Hypothalamus (tissue), 51 donors: Measurements from ENCODE around the gene FREM3.
"Not testable (repeated sequence)": the region's sequence is repeated elsewhere in the genome, so short reads cannot be mapped to it uniquely, and the experiment has no call there.

Experiments
- DNase-seq, 51 donors: peaks; one replicate each; lab custom pipeline; 2025; lab: John Stamatoyannopoulos, UW

FREM3 gene

DNA sequence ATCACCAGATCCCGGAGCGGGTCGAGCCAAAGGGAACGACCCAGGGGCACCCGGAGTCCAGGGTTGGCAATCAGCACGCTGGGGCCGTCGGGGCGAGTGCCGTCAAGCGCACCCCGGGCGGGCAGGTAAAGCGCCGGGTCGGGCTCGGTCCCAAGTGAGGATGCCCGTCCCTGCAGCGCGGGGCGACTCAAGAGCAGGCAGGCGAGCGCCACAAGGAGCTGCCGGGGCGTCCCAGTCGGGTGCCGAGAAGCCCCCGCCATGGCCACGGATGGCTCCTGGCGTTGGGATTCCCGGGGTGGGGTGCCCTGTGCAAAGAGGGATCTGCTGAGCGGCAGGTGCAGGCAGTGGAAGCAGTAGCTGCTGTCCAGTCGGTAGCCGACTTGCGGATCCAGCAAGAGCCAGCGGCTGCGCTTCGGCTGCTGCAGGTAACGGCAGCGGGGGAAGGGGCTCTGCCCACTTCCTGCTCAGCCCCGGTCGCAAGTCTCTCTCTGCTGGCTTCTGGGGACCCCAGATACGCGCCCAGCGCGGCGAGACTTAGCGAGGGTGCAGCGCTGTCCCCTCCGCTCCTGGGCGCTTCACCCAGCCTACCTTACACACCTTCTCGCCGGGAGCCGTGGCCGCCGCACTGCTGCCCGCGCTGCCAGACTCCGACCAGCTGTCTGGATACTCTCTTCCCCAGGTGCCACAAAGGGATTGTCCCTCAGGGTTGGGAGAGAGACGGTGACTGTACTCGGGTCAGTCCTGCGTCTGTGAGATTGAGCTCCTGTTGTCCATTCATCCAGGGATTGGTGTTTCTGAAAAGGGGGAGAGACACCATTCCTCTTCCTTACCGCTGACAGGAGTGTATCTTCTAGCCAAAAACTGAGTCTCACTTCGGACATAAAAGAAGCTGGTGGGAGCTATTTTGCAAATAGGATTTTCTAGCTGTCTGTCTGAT is at the start of gene FREM3:
Gene FREM3, minus strand, starts transcription at position 260 of the 937 bp plus-strand sequence. Its CDS starts 0 bp downstream, at position 260.
- no peak for DNase-seq

DNA sequence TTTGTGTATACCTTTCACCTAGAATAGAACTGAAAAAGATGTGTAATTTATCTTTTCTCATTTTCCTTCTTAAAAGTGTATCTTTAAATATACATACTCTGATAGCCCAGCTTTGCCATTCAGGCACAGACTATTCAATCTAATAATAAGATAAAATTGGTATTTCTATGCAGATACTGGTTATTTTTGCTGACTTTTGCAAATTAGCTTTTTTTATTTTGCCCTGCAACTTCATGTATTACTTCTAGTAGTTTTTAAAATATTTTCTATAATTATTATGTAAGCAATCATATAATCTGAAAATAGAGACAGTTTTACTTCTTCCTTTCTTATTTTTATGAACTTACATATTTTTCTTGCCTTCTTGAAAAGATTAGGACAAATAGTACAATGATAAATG is 45.4 kb upstream of the FREM3 start:
- DNase-seq, result no peak

- no peak for DNase-seq
These were observed 43.1 kb upstream of the FREM3 start for GRCh38 chr4:143743591-143743990.

DNA sequence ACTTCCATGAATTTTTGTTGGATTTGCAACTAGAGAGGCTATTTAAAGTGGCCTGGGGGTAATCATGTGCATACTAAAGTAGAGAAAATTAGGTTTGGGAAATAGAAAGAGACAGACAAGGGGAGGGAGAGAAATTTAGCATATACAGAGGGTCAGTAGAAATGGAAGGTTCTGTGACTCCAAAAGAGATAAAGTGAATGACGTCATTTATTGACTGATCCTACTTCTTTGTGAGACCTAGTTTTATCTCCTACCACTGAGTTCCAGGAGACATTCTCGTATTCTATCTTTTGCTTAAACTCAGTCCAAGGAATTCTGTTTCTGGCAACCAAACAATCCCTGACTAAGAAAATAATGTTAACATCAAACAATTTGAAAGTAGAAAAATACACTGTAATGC is 42.4 kb upstream of the FREM3 start:
- no peak for DNase-seq

DNA sequence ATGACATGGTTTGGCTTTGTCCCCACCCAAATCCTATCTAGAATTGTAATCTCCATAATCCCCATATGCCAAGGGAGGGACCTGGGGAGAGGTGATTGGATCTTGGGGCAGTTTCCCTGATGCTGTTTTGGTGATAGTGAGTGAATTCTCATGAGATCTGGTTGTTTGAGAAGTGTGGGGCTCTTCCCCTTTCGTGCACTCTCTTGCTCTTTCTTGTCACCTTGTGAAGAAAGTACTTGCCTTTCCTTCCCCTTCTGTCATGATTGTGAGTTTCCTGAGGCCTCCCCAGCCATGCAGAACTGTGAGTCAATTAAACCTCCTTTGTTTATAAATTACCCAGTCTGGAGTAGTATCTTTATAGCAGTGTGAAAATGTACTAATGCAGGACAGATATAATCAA is 36.4 kb upstream of the FREM3 start:
- DNase-seq, result no peak

DNA sequence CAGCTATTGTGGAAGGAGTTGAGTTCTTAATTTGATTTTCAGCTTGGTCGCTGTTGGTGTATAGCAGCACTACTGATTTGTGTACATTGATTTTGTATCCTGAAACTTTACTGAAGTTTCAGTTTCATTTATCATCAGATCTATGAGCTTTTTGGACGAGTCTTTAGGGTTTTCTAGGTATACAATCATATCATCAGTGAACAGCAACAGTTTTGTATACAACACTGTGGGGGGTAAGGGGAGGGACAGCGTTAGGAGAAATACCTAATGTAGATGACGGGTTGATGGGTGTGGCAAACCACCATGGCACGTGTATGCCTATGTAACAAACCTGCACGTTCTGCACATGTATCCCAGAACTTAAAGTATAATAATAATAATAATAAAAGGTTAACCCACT is 35.6 kb upstream of the FREM3 start:
- DNase-seq, result not testable (repeated sequence)

- no peak for DNase-seq
These were observed 27.7 kb upstream of the FREM3 start for GRCh38 chr4:143728166-143728565.

GRCh38 chr4:143726714-143727113 is 26.2 kb upstream of the FREM3 start:
- DNase-seq, result no peak

DNA sequence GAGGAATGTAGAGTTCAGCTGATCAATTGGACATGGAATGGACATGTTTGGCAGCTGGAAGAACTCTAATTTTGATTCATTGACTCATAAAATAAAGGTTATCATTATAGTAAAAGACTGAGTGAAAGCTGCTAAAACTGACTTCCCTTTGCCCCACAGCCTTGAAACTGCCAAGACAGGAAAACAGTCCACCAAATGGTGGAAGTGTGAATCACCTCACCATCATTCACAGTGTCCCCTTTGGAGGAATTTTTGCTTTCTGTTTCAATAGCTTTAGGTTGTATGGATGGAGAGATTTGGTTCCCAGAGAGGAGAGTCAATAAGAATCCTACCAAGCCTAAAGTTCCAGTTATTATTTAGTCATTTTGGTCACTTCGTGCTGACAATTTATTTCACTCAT is 20.8 kb upstream of the FREM3 start:
- DNase-seq, result no peak

DNA sequence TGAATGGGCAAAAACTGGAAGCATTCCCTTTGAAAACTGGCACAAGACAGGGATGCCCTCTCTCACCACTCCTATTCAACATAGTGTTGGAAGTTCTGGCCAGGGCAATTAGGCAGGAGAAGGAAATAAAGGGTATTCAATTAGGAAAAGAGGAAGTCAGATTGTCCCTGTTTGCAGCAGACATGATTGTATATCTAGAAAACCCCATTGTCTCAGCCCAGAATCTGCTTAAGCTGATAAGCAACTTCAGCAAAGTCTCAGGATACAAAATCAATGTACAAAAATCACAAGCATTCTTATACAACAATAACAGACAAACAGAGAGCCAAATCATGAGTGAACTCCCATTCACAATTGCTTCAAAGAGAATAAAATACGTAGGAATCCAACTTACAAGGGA is 18.3 kb upstream of the FREM3 start:
- DNase-seq, result not testable (repeated sequence)

GRCh38 chr4:143713955-143714625 is 13.6 kb upstream of the FREM3 start:
- no peak for DNase-seq

DNA sequence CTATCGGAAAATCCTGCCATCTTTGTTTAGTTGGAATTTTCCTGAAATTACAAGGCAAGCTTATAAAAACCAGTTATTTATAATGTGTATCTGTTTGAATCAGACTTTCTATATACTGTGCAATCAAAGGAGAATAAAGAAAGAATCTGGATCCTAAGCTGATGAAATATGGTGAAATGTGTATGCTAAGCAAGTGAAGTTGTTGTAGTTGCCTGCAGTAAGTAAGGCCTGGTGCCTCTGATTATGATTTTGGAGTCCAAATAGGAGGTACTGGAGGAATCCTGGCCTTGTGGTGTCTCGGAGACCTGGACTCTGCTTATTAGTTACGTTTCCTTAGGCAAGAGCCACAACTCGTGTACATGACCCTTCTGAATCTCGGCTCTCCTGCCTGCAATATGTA is 13.1 kb upstream of the FREM3 start:
- no peak for DNase-seq

GRCh38 chr4:143712155-143712550 is 11.7 kb upstream of the FREM3 start:
- no peak for DNase-seq

DNA sequence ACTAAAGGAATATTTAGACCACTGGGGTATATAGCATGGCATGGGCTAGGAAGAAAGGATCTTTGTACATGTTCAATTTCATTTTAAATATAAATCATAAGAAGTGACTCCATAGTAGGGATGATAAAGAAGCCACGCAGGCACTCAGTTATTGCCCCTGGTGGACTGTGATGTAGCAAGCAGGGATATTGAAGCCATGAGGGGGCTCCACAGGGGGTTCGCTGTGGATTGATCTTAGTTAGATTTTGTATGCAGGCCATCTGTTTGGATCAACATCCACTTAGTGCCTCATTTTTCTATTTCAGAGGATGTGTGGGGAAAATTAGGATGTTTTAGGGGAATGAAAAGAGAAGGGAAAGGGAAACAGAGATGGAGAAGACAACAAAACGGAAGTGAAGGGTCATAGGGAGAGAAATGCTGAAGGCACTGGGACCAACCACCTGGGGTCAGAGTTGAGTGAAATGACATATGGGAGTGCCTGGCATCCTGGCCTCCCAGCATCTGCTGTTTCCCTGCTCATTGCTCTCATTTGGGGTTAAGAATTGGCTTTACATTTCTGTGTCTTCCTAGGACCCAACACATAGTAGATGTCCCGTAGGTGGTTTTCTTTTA is 11.2 kb upstream of the FREM3 start:
- DNase-seq, result no peak

DNA sequence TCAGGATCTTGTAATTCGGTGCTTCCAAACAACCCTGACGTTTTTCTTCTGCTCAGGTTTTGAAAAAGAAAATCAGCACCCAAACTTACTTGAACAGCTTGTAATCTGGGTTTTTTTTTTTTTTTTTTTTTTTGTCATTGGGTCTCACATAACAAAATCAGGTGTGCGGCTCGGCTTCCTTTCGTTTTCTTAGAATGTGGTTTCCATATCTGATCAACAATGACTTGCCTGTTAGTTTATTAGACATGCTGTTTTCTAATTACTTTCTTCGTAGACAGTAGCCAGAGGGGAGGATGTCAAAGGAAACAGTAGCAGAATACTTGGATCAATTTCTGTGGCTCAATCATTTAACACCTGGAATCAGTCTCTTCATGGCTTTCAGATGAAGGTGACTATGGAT is 890 bp upstream of the FREM3 start:
- DNase-seq, result no peak

- no peak for DNase-seq
These were observed 444 bp downstream of the FREM3 start for GRCh38 chr4:143700046-143700415.

GRCh38 chr4:143699331-143700045 is 987 bp downstream of the FREM3 start:
- no peak for DNase-seq

DNA sequence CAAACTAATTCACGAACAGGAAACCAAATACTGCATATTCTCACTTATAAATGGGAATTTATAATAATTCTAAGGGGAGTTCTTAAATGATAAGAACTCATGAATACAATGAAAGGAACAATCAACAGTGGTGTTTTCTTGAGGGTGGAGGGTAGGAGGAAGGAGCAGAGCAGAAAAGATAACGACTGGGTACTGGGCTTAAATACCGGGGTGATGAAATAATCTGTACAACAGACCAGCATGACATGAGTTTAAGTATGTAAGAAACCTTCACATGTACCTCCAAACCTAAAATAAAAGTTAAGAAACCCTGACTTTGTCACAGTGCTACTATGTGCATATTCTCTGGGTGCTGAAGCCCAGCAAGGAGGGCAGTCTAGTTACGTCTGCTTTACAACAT is 6.6 kb downstream of the FREM3 start:
- DNase-seq, result no peak

- DNase-seq, result no peak
These were observed 8.2 kb downstream of the FREM3 start for GRCh38 chr4:143692241-143692640.

DNA sequence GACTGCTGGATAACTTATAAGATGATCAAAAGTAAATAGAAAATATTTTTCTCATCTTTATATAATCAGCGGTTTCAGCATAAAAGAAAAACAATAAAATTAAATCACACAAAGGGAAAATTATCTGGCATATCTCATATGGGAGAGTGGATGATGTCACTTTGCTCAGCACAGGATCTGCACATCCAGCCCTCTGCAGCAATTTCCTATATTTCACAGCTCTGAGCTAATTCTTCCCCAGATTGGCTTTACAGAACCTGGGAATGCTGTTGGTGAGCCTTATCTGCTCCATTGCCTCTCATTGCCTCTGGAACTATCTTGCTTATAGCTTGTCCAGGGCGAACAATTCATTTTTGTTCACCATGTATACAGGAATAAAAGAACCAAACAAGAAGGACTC is 21.0 kb downstream of the FREM3 start:
- no peak for DNase-seq

- not testable (repeated sequence) for DNase-seq
These were observed 26.8 kb downstream of the FREM3 start for GRCh38 chr4:143673629-143674028.
